Erythroblast (primary cell): ENCODE results near the gene PIK3R1.
"Not testable (repeated sequence)": the region's sequence is repeated elsewhere in the genome, so short reads cannot be mapped to it uniquely, and the experiment has no call there.

Experiments
- DNase-seq, 2 experiments: peaks; one replicate each; lab custom pipeline; 2025; lab: John Stamatoyannopoulos, UW
- GATA1 ChIP-seq: IDR thresholded peaks from 2 replicates; pipeline ENCODE4 v1.6.1; 2011; ENCODE audit warnings: low read depth, mild to moderate bottlenecking, control low read depth, low read length, moderate library complexity
- POLR2A ChIP-seq: IDR thresholded peaks from 2 replicates; pipeline ENCODE4 v1.6.1; 2011; ENCODE audit warnings: mild to moderate bottlenecking, low read length

PIK3R1 gene

DNA sequence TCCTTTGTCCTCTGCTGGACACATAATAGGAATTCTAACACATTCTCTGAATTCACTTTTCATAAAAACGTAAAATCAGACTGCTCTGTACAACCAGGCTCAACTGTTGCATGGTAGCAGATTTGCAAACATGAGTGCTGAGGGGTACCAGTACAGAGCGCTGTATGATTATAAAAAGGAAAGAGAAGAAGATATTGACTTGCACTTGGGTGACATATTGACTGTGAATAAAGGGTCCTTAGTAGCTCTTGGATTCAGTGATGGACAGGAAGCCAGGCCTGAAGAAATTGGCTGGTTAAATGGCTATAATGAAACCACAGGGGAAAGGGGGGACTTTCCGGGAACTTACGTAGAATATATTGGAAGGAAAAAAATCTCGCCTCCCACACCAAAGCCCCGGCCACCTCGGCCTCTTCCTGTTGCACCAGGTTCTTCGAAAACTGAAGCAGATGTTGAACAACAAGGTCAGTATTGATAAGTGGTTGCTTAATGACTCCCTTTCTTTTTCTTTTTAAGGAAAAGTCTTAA, 11.1 kb downstream of the PIK3R1 start:
- DNase-seq, result no peak
- TF ChIP-seq GATA1 (no peak), POLR2A (no peak)

DNA sequence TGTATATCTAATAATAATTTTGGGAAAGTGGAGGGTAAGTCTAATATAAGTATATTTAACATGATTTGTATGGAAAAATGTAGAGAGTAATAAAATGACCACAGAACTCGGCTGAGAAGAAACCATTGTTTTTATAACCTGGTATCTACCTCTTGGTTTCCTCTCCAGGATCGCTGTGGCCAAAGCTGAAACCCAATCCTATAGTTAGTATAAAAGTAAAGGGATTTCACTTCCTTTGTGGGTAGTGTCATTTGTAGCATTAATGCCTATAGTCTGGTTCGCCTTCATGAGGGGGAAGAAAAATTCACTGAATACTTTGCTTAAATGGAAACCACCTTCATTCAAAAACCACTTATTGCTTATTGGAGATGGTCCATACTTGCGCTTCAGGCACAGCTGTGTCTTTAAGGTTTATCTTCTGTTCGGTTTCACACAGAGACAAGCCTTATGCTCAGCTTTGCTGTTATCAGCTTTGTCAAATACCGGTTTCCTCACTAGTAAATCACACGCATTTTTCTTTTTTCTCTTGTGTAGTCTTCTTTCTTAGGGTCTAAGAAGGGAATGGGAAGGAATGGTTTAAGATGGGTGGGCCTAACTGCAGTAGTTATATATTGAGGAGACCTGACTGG, 12.1 kb downstream of the PIK3R1 start:
- DNase-seq, result peak in 1 of 2 experiments; percentile 21
- TF ChIP-seq POLR2A, result no peak
- TF ChIP-seq GATA1, result no peak

GRCh38 chr5:68229416-68229815, 13.9 kb downstream of the PIK3R1 start:
- TF ChIP-seq GATA1 (no peak), POLR2A (no peak)
- no peak for DNase-seq

DNA sequence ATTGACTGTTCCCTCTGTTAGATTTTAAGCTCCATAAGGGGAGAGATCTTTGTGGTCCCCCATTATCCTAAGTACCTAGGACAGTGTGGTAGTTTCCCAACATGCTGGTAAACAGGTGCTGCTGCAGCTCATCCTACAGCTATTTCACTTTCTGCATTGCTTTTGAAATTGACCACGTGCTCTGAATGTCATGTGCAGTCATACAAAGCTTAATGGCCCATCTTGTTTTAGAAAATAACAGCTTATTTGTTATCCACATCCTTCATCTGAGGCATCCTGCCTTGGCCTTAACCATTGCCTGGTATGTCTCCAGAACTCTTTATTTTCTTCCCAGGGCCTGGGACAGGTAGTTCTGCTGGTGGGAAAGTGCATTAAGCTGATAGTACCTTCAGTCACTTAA, 14.7 kb downstream of the PIK3R1 start:
- TF ChIP-seq POLR2A (no peak), GATA1 (no peak)
- no peak for DNase-seq

GRCh38 chr5:68231414-68232076, 16.0 kb downstream of the PIK3R1 start:
- TF ChIP-seq GATA1 (no peak), POLR2A (no peak)
- DNase-seq, result no peak

- DNase-seq, result no peak
- TF ChIP-seq GATA1 (no peak), POLR2A (no peak)
These were observed 16.7 kb downstream of the PIK3R1 start for GRCh38 chr5:68232277-68232676.

DNA sequence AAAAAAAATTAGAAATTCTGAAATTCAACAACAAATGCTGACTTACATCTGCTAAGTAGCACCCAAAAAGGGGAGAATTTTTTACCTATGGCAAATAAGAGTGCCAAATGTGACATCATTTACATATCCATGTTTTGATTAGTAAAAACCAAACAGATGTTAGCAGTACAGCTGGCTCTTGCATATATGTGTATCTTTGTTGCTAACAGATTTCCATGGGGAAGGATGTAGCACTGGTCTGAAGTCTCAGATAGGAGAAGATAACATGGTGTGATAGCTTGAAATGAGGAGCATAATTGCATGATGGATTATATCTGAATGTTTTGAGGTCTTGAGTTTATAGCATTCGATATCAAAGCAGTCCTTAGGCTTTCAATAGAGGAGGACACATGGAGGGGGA, 17.5 kb downstream of the PIK3R1 start:
- DNase-seq, result no peak
- TF ChIP-seq POLR2A (no peak), GATA1 (no peak)

GRCh38 chr5:68235229-68235628, 19.7 kb downstream of the PIK3R1 start:
- DNase-seq, result not testable (repeated sequence)

- TF ChIP-seq GATA1, result no peak
- no peak for TF ChIP-seq POLR2A
- DNase-seq, result no peak
These were observed 22.2 kb downstream of the PIK3R1 start for GRCh38 chr5:68237715-68238114.

DNA sequence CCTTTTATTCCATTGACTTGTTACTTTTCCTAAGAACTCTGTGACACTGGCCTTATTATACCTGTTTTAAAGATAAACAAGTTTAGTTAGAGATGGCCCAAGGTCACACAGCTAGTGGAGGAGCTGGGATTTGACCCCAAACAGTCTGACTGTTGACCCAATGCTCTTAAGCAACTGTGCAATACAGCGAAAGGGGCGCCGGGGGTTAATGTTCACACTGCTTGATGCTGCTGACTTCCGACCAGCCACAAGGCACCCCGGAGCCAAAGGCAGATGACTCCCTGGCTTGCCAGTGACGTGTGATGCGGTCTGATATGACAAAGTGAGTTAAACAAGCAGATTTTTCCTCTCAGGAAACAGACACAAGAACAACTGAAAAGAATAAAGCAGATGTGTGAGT, 23.9 kb downstream of the PIK3R1 start:
- TF ChIP-seq GATA1 (no peak), POLR2A (no peak)
- peak; percentile 65 to 66 for DNase-seq

- no peak for DNase-seq
- no peak for TF ChIP-seq POLR2A
- TF ChIP-seq GATA1, result no peak
These were observed 24.6 kb downstream of the PIK3R1 start for GRCh38 chr5:68240202-68240601.

GRCh38 chr5:68240771-68241170, 25.2 kb downstream of the PIK3R1 start:
- no peak for TF ChIP-seq POLR2A
- no peak for TF ChIP-seq GATA1
- no peak for DNase-seq

GRCh38 chr5:68242743-68243142, 27.2 kb downstream of the PIK3R1 start:
- DNase-seq, result no peak
- no peak for TF ChIP-seq POLR2A
- no peak for TF ChIP-seq GATA1

DNA sequence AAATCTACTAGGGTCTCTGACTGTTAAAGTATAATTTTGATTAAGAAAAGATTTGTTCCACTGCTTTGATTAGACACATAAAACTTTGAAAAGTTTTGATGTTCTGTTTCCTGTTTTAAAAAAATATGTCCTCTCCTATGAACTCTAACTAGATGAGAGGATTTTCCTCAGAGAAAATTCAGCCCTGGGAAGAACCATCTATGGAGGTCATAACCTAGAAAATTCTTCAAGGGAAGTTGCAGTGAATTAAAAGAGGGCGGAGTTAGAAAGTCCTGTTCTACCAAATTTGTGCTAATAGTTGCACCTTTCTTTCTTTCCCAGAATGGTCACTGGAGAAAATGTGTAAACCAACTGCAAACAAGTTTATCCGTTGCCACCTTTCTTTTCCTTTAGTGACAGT, 27.7 kb downstream of the PIK3R1 start:
- TF ChIP-seq GATA1 (no peak), POLR2A (no peak)
- DNase-seq, result no peak

- TF ChIP-seq POLR2A (no peak), GATA1 (no peak)
- no peak for DNase-seq
These were observed 28.1 kb downstream of the PIK3R1 start for GRCh38 chr5:68243681-68244080.
